Hepatocyte (in vitro differentiated cells): ENCODE data around the gene SERPINE1.

Experiments used
- EZH2 ChIP-seq: fragments of 200-600 bp; sonication (generic); IDR thresholded peaks from 2 replicates; pipeline ENCODE4 v1.6.1; 2016; ENCODE audit warnings: antibody characterized with exemption, mild to moderate bottlenecking, borderline replicate concordance
- EZH2phosphoT487 ChIP-seq: fragments of 200-600 bp; sonication (generic); IDR thresholded peaks from one replicate; pipeline ENCODE4 v1.6.1; 2018; ENCODE audit warnings: antibody characterized with exemption, mild to moderate bottlenecking, low read depth, moderate library complexity; ENCODE audit not compliant: unreplicated experiment, severe bottlenecking
- TF ChIP-seq, protein P1 (sequence below): fragments of 200-600 bp; sonication (generic); IDR thresholded peaks from 2 replicates; pipeline ENCODE4 v1.5.1; 2016; ENCODE audit warnings: antibody characterized with exemption, mild to moderate bottlenecking; ENCODE audit not compliant: poor library complexity

GRCh38 chr7:101088069-101088425, 38.9 kb upstream of the SERPINE1 start:
- TF ChIP-seq EZH2: no peak
- TF ChIP-seq, protein P1, sequence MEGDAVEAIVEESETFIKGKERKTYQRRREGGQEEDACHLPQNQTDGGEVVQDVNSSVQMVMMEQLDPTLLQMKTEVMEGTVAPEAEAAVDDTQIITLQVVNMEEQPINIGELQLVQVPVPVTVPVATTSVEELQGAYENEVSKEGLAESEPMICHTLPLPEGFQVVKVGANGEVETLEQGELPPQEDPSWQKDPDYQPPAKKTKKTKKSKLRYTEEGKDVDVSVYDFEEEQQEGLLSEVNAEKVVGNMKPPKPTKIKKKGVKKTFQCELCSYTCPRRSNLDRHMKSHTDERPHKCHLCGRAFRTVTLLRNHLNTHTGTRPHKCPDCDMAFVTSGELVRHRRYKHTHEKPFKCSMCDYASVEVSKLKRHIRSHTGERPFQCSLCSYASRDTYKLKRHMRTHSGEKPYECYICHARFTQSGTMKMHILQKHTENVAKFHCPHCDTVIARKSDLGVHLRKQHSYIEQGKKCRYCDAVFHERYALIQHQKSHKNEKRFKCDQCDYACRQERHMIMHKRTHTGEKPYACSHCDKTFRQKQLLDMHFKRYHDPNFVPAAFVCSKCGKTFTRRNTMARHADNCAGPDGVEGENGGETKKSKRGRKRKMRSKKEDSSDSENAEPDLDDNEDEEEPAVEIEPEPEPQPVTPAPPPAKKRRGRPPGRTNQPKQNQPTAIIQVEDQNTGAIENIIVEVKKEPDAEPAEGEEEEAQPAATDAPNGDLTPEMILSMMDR: no peak
- TF ChIP-seq EZH2phosphoT487: no peak
